Ascending aorta (tissue), 2 donors: ENCODE measurements around the gene MOGAT3. TPM values are rescaled to one million over a fixed set of nuclear protein-coding genes. Genes with fewer than 3 reads are reported as not detected.

ENCODE experiments used
- DNase-seq, 2 donors: peaks; one replicate each; pipeline ENCODE4 v3.0.0-alpha.2; 2019; ENCODE audit warnings: low spot score in 2 of 2
- H3K27ac ChIP-seq, 2 donors: fragments of 200-600 bp; sonication (generic); one replicate each; pipeline ENCODE4 v1.5.1; 2016 to 2017; ENCODE audit warnings: mild to moderate bottlenecking in 1 of 2
- H3K27me3 ChIP-seq: fragments of 200-600 bp; sonication (generic); one replicate; pipeline ENCODE4 v1.5.1; 2017
- H3K36me3 ChIP-seq, 2 donors: fragments of 200-600 bp; sonication (generic); one replicate each; pipeline ENCODE4 v1.5.1; 2016
- H3K4me1 ChIP-seq, 2 donors: fragments of 200-600 bp; sonication (generic); one replicate each; pipeline ENCODE4 v1.5.1; 2016 to 2017; ENCODE audit warnings: mild to moderate bottlenecking in 1 of 2
- H3K4me3 ChIP-seq, 2 donors: fragments of 200-600 bp; sonication (generic); one replicate each; pipeline ENCODE4 v1.5.1; 2016 to 2017; ENCODE audit warnings: mild to moderate bottlenecking in 1 of 2
- H3K9me3 ChIP-seq, 2 donors: fragments of 200-600 bp; sonication (generic); one replicate each; pipeline ENCODE4 v1.5.1; 2016
- intact Hi-C: fragments of 100-400 bp; cut with DNase I; formaldehyde crosslinking; loops from one replicate; pipeline ENCODE4 v1.15.1; 2023
- total RNA-seq: library from RNA; depleted of rRNA; stranded (reverse); fragments of >200 nt; gene quantifications from one replicate; pipeline ENCODE4 v1.1.0, GENCODE V29; 2016
- TF ChIP-seq, protein P1 (sequence below), 3 experiments: fragments of 200-600 bp in 2 of 3; fragments of 450-650 bp in 1 of 3; sonication (generic) in 2 of 3; IDR thresholded peaks; one replicate each; pipeline ENCODE4 v1.5.1; 2016 to 2019; ENCODE audit warnings: antibody characterized with exemption in 3 of 3, mild to moderate bottlenecking in 1 of 3, moderate library complexity in 1 of 3

The MOGAT3 gene
- total RNA-seq, 1 donor from 2014 or later: not detected

GRCh38 chr7:101235522-101235921, 34.7 kb upstream of the MOGAT3 start:
- Histone ChIP-seq H3K36me3 (peaks cover 20 to 37% of the 10 kb centered on the region in 2 donors), H3K27ac (no peak overlapping the region), H3K27me3 (no peaks in the 10 kb centered on the region), H3K9me3 (no peaks in the 10 kb centered on the region), H3K4me3 (no peak overlapping the region), H3K4me1 (peaks cover 0 to 5% of the 10 kb centered on the region in 2 donors)
- no peak for DNase-seq
- intact Hi-C loops: no loop called here
- TF ChIP-seq, protein P1, sequence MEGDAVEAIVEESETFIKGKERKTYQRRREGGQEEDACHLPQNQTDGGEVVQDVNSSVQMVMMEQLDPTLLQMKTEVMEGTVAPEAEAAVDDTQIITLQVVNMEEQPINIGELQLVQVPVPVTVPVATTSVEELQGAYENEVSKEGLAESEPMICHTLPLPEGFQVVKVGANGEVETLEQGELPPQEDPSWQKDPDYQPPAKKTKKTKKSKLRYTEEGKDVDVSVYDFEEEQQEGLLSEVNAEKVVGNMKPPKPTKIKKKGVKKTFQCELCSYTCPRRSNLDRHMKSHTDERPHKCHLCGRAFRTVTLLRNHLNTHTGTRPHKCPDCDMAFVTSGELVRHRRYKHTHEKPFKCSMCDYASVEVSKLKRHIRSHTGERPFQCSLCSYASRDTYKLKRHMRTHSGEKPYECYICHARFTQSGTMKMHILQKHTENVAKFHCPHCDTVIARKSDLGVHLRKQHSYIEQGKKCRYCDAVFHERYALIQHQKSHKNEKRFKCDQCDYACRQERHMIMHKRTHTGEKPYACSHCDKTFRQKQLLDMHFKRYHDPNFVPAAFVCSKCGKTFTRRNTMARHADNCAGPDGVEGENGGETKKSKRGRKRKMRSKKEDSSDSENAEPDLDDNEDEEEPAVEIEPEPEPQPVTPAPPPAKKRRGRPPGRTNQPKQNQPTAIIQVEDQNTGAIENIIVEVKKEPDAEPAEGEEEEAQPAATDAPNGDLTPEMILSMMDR (IDR thresholded peaks at IDR 0.05): no peak

DNA sequence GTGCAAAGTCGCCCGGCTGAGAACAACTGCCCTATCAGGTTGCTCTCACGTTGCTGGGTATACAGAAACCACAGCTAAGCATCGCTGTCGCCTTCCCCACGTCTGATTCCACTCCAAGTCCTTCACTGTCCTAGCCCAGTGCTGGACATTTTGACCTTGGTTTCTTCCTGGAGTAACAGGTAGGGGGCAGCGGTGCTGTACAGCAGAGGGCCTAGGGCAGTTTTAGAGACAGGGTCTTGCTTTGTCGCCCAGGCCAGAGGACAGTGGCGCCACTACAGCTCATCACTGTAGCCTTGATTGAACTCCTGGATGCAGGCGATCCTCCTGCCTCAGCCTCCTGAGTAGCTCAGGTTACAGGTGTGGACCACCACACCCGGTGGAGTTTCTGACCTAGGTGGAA, 34.2 kb upstream of the MOGAT3 start:
- peaks cover 0 to 5% of the 10 kb centered on the region in 2 donors for H3K4me1 ChIP-seq
- DNase-seq: no peak
- no peak overlapping the region for H3K27ac ChIP-seq
- H3K27me3 ChIP-seq: no peaks in the 10 kb centered on the region
- H3K4me3 ChIP-seq: no peak overlapping the region
- intact Hi-C loops: no loop called here
- no peaks in the 10 kb centered on the region for H3K9me3 ChIP-seq
- H3K36me3 ChIP-seq: peaks cover 17 to 32% of the 10 kb centered on the region in 2 donors
- TF ChIP-seq, protein P1 (IDR thresholded peaks at IDR 0.05): no peak

DNA sequence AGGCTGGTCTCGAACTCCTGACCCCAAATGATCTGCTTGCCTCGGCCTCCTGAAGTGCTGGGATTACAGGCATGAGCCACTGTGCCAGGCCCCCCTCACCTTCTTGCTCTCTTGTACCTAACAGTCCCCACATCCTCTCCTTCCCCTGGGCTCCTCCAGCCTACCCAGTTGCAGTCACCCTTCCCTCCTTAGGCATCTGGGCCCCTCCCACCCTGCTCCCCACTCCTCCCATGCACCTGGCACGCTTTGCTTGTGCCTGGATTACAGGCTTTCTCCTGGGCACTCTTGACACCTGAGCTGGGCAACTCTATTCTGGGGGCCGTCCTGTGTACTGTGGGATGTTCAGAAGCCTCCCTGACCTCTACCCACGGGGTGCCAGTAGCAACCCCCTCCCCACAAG, 33.8 kb upstream of the MOGAT3 start:
- peaks cover 0 to 5% of the 10 kb centered on the region in 2 donors for H3K4me1 ChIP-seq
- no peak for DNase-seq
- no peaks in the 10 kb centered on the region for H3K27me3 ChIP-seq
- H3K9me3 ChIP-seq: no peaks in the 10 kb centered on the region
- no peak overlapping the region for H3K27ac ChIP-seq
- TF ChIP-seq, protein P1 (IDR thresholded peaks at IDR 0.05): no peak
- no peak overlapping the region for H3K4me3 ChIP-seq
- H3K36me3 ChIP-seq: peaks cover 15 to 28% of the 10 kb centered on the region in 2 donors
- intact Hi-C loops: no loop called here

- Histone ChIP-seq H3K27me3 (no peaks in the 10 kb centered on the region), H3K4me3 (no peak overlapping the region), H3K27ac (no peak overlapping the region), H3K36me3 (peaks cover 15 to 25% of the 10 kb centered on the region in 2 donors), H3K4me1 (peaks cover 0 to 5% of the 10 kb centered on the region in 2 donors), H3K9me3 (no peaks in the 10 kb centered on the region)
- no peak for DNase-seq
- intact Hi-C loops: no loop called here
- TF ChIP-seq, protein P1 (IDR thresholded peaks at IDR 0.05): no peak
These were observed 33.2 kb upstream of the MOGAT3 start for GRCh38 chr7:101233907-101234547.

GRCh38 chr7:101232141-101232850, 31.5 kb upstream of the MOGAT3 start:
- TF ChIP-seq, protein P1 (IDR thresholded peaks at IDR 0.05): no peak
- Histone ChIP-seq H3K36me3 (peaks cover 13 to 28% of the 10 kb centered on the region in 2 donors), H3K4me1 (peaks cover 0 to 3% of the 10 kb centered on the region in 2 donors), H3K9me3 (no peaks in the 10 kb centered on the region), H3K4me3 (peak overlapping the region in 1 of 2 donors; percentile 26), H3K27ac (no peak overlapping the region), H3K27me3 (no peaks in the 10 kb centered on the region)
- no peak for DNase-seq
- intact Hi-C loops: no loop called here
